Naive thymus-derived CD4-positive, alpha-beta T cell (primary cell): ENCODE measurements around the gene ZNF827. TPM values are rescaled to one million over a fixed set of nuclear protein-coding genes. Genes with fewer than 3 reads are reported as not detected.

Source experiments
- ATAC-seq: fragments of 150-1000 bp; cut with Tn5 transposase; 2 replicates; pipeline ENCODE4 v1.10.0; 2021; ENCODE audit warnings: mild to moderate bottlenecking, moderate library complexity
- CTCF ChIA-PET: fragments of 350-600 bp; sonication (Branson Sonifier 250); formaldehyde crosslinking; loops from one replicate; lab custom pipeline; 2021; ENCODE audit warnings: antibody characterized with exemption; lab: Charles Lee
- POLR2A ChIA-PET: fragments of 350-600 bp; sonication (Branson Sonifier 250); formaldehyde crosslinking; loops from one replicate; lab custom pipeline; 2021; ENCODE audit warnings: antibody characterized with exemption, inconsistent platforms; lab: Charles Lee
- DNase-seq, 9 donors: peaks; one replicate each; pipeline versions ENCODE4 v3.0.0 to v3.0.0-alpha.2; 2020 to 2022; ENCODE audit warnings: mixed read lengths in 1 of 9
- H3K27ac ChIP-seq: one replicate; pipeline ENCODE4 v1.7.0; 2013; ENCODE audit warnings: mild to moderate bottlenecking, low read depth, low read length, moderate library complexity
- H3K27me3 ChIP-seq, 2 donors: one replicate each; pipeline ENCODE4 v1.7.0; 2013; ENCODE audit warnings: low read length in 2 of 2, mild to moderate bottlenecking in 2 of 2, moderate library complexity in 2 of 2; ENCODE audit not compliant: control insufficient read depth in 2 of 2, insufficient read depth in 2 of 2
- H3K36me3 ChIP-seq, 3 experiments: 1 replicate in 2 of 3; 2 replicates in 1 of 3; pipeline ENCODE4 v1.7.0; 2013; ENCODE audit warnings: low read length in 3 of 3, mild to moderate bottlenecking in 3 of 3, moderate library complexity in 1 of 3; ENCODE audit not compliant: insufficient read depth in 3 of 3, control insufficient read depth in 2 of 3
- H3K4me1 ChIP-seq, 2 donors: one replicate each; pipeline ENCODE4 v1.7.0; 2013; ENCODE audit warnings: low read length in 2 of 2, mild to moderate bottlenecking in 2 of 2, moderate library complexity in 1 of 2; ENCODE audit not compliant: control insufficient read depth in 2 of 2, insufficient read depth in 2 of 2
- H3K4me3 ChIP-seq: 2 replicates; pipeline ENCODE4 v1.7.0; 2013; ENCODE audit warnings: mild to moderate bottlenecking, low read length
- H3K9me3 ChIP-seq, 3 experiments: 1 replicate in 2 of 3; 2 replicates in 1 of 3; pipeline ENCODE4 v1.7.0; 2013; ENCODE audit warnings: low read length in 3 of 3; ENCODE audit not compliant: control insufficient read depth in 2 of 3
- H3K27ac Mint-ChIP-seq, 9 donors: one replicate each; pipeline ENCODE4 v1.8.0; 2020 to 2022; ENCODE audit warnings: mixed read lengths in 9 of 9, mild to moderate bottlenecking in 8 of 9, moderate library complexity in 5 of 9, inconsistent platforms in 2 of 9
- H3K27me3 Mint-ChIP-seq, 5 donors: one replicate each; pipeline ENCODE4 v1.8.0; 2021 to 2022; ENCODE audit warnings: mixed read lengths in 5 of 5, mild to moderate bottlenecking in 1 of 5
- H3K36me3 Mint-ChIP-seq, 5 donors: one replicate each; pipeline ENCODE4 v1.8.0; 2020 to 2022; ENCODE audit warnings: mixed read lengths in 5 of 5, mild to moderate bottlenecking in 3 of 5, inconsistent platforms in 1 of 5
- H3K4me1 Mint-ChIP-seq, 7 donors: one replicate each; pipeline ENCODE4 v1.8.0; 2020 to 2022; ENCODE audit warnings: mixed read lengths in 7 of 7, mild to moderate bottlenecking in 3 of 7, inconsistent platforms in 1 of 7
- H3K4me3 Mint-ChIP-seq, 10 donors: one replicate each; pipeline ENCODE4 v1.8.0; 2020 to 2022; ENCODE audit warnings: mild to moderate bottlenecking in 10 of 10, mixed read lengths in 10 of 10, moderate library complexity in 6 of 10, inconsistent platforms in 2 of 10
- H3K9me3 Mint-ChIP-seq, 11 donors: one replicate each; pipeline ENCODE4 v1.8.0; 2020 to 2022; ENCODE audit warnings: mixed read lengths in 11 of 11, mild to moderate bottlenecking in 4 of 11, inconsistent platforms in 1 of 11, moderate library complexity in 1 of 11
- intact Hi-C, 2 donors: fragments of 100-400 bp; cut with micrococcal nuclease; formaldehyde crosslinking; loops; one replicate each; pipeline ENCODE4 v1.15.1; 2023
- polyA plus RNA-seq, 2 donors: library from polyadenylated mRNA; unstranded; fragments of 300-500 nt; fragmentation: Illumina TruSeq; gene quantifications; one replicate each; pipeline ENCODE4 v1.2.3, GENCODE V29; 2021
- total RNA-seq, 6 experiments: library from RNA in 5 of 6; stranded (reverse) in 5 of 6; gene quantifications; 1 replicate in 5 of 6; 2 replicates in 1 of 6; pipeline ENCODE4 v1.2.3 and lab custom pipeline; 2021 to 2026

The ZNF827 gene
- total and polyA plus RNA-seq, 7 experiments from 2014 or later = 2.3 to 32.2 (median 21.7) TPM

DNA sequence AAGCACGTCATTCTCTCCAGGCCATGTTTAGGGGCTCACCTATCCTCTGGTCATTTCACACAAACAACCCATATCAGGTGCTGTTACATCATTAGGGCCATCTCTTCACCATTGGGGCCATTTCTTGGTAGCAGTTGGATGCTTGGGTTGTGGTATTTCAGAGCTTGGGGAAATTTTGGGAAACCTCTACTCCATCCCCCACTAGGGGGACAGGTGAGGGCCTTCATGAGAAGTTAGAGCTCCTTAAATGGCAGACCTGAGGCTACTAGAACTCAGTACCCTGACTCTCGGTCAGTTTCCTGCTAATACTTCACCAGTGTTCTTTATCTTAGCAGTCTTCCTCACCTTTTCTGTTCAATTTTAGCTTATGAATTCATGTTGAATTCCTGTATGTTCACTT, 50.2 kb downstream of the ZNF827 start:
- H3K9me3 ChIP-seq = no peaks in the 10 kb centered on the region
- ChIA-PET CTCF (interaction anchor here (1.0 to 1.9 kb wide), 2 partner anchors 8 to 44 kb away, joined by 3 to 4 read pairs; no protein-coding TSS in a partner anchor), POLR2A (no interaction called here)
- H3K27ac ChIP-seq = no peak overlapping the region
- no peak overlapping the region for H3K27ac Mint-ChIP-seq
- H3K36me3 Mint-ChIP-seq = peaks cover 14 to 66% (median 36%) of the 10 kb centered on the region in 5 donors
- no peak overlapping the region for H3K4me3 ChIP-seq
- DNase-seq (no peak), ATAC-seq (no peak)
- H3K4me3 Mint-ChIP-seq = no peak overlapping the region
- no peaks in the 10 kb centered on the region for H3K27me3 ChIP-seq
- no peaks in the 10 kb centered on the region for H3K27me3 Mint-ChIP-seq
- peaks cover 3 to 13% (median 4%) of the 10 kb centered on the region in 7 donors for H3K4me1 Mint-ChIP-seq
- intact Hi-C loops = no loop called here
- no peaks in the 10 kb centered on the region for H3K9me3 Mint-ChIP-seq
- H3K4me1 ChIP-seq = no peaks in the 10 kb centered on the region
- H3K36me3 ChIP-seq = peaks cover 0 to 16% (median 0%) of the 10 kb centered on the region in 3 experiments

- intact Hi-C loops = loop anchor here in 1 of 2 donors (1.0 kb wide), 1 partner anchor 35 kb away; no protein-coding TSS in a partner anchor
- ATAC-seq (no peak), DNase-seq (no peak)
- H3K36me3 Mint-ChIP-seq = peaks cover 16 to 67% (median 36%) of the 10 kb centered on the region in 5 donors
- H3K27ac Mint-ChIP-seq = no peak overlapping the region
- H3K9me3 Mint-ChIP-seq = no peaks in the 10 kb centered on the region
- no peaks in the 10 kb centered on the region for H3K4me1 ChIP-seq
- POLR2A ChIA-PET = no interaction called here
- CTCF ChIA-PET = interaction anchor here (1.9 kb wide), 1 partner anchor 9 kb away, joined by 4 read pairs; no protein-coding TSS in a partner anchor
- H3K27me3 ChIP-seq = no peaks in the 10 kb centered on the region
- no peak overlapping the region for H3K4me3 Mint-ChIP-seq
- no peaks in the 10 kb centered on the region for H3K27me3 Mint-ChIP-seq
- peaks cover 0 to 16% (median 0%) of the 10 kb centered on the region in 3 experiments for H3K36me3 ChIP-seq
- H3K4me1 Mint-ChIP-seq = peaks cover under 1 to 12% (median 9%) of the 10 kb centered on the region in 7 donors
- no peaks in the 10 kb centered on the region for H3K9me3 ChIP-seq
- H3K27ac ChIP-seq = no peak overlapping the region
- H3K4me3 ChIP-seq = no peak overlapping the region
Observed at GRCh38 chr4:145887241-145887991, 51.2 kb downstream of the ZNF827 start.

DNA sequence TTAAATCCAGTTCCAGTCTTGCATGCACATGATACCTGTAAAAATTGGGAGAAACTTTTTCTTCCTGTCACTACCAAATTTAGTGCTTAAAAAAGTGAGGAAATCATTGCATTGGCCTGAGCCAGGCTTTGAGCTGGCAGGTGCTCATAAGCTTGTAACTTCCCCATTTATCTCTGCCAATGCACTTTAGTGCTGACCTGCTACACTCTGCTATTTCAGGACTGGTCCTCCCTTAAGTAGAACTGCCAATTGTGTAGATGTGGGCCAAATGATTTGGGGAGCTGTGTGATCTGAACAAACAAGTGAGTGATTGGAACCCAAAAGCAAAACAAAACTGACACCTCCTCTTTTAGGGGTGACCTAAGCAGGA, 51.8 kb downstream of the ZNF827 start:
- no peak overlapping the region for H3K27ac Mint-ChIP-seq
- no peak overlapping the region for H3K27ac ChIP-seq
- DNase-seq = no peak

GRCh38 chr4:145885666-145886065, 53.0 kb downstream of the ZNF827 start:
- no peaks in the 10 kb centered on the region for H3K4me1 ChIP-seq
- peaks cover 5 to 22% (median 9%) of the 10 kb centered on the region in 7 donors for H3K4me1 Mint-ChIP-seq

More for the DNA sequence above, 51.8 kb downstream of the ZNF827 start:
- Histone ChIP-seq H3K36me3 (peaks cover 0 to 13% (median 0%) of the 10 kb centered on the region in 3 experiments), H3K9me3 (no peaks in the 10 kb centered on the region), H3K27me3 (no peaks in the 10 kb centered on the region), H3K4me3 (no peak overlapping the region), H3K4me1 (no peaks in the 10 kb centered on the region)
- Mint-ChIP-seq H3K36me3 (peaks cover 14 to 64% (median 33%) of the 10 kb centered on the region in 5 donors), H3K9me3 (no peaks in the 10 kb centered on the region), H3K4me3 (no peak overlapping the region), H3K27me3 (no peaks in the 10 kb centered on the region), H3K4me1 (peaks cover 5 to 18% (median 9%) of the 10 kb centered on the region in 7 donors)
- intact Hi-C loops = loop anchor here in 1 of 2 donors (1.0 kb wide), 1 partner anchor 35 kb away; no protein-coding TSS in a partner anchor
- no peak for ATAC-seq
- CTCF ChIA-PET = no interaction called here
- POLR2A ChIA-PET = no interaction called here

DNA sequence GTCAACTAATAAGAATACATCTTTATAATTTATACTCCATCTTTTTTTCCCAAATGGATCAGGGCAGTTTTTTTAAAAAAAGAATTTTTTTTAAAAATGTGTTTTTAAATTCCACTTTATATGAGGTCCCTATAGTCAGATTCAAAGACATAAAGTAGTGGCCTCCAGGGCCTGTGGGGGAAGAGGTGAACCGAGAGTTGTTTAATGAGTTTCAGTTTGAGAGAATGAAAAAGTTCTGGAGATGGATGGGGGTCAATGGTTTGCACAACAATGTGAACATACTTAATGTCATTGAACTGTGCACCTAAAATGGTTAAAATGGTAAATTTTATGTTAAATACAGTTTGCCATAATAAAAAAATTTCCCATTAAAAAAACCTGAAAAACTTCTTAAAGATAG, 53.8 kb downstream of the ZNF827 start:
- H3K9me3 ChIP-seq = no peaks in the 10 kb centered on the region
- H3K4me3 Mint-ChIP-seq = no peak overlapping the region
- ATAC-seq (no peak), DNase-seq (no peak)
- no peaks in the 10 kb centered on the region for H3K27me3 Mint-ChIP-seq
- ChIA-PET CTCF (no interaction called here), POLR2A (no interaction called here)
- no peak overlapping the region for H3K27ac Mint-ChIP-seq
- no peak overlapping the region for H3K27ac ChIP-seq
- H3K9me3 Mint-ChIP-seq = peaks cover 0 to 2% (median 0%) of the 10 kb centered on the region in 11 donors
- no peak overlapping the region for H3K4me3 ChIP-seq
- H3K4me1 Mint-ChIP-seq = peaks cover 5 to 24% (median 12%) of the 10 kb centered on the region in 7 donors
- no peaks in the 10 kb centered on the region for H3K4me1 ChIP-seq
- H3K36me3 ChIP-seq = peaks cover 0 to 6% (median 0%) of the 10 kb centered on the region in 3 experiments
- peaks cover 14 to 68% (median 26%) of the 10 kb centered on the region in 5 donors for H3K36me3 Mint-ChIP-seq
- H3K27me3 ChIP-seq = no peaks in the 10 kb centered on the region
- intact Hi-C loops = no loop called here

More at GRCh38 chr4:145885666-145886065, 53.0 kb downstream of the ZNF827 start:
- H3K27me3 Mint-ChIP-seq = no peaks in the 10 kb centered on the region
- H3K9me3 Mint-ChIP-seq = no peaks in the 10 kb centered on the region
- ChIA-PET CTCF (no interaction called here), POLR2A (interaction anchor here (0.6 kb wide), 1 partner anchor 80 kb away, joined by 4 read pairs; no protein-coding TSS in a partner anchor)
- H3K27me3 ChIP-seq = no peaks in the 10 kb centered on the region
- DNase-seq (no peak), ATAC-seq (no peak)
- peaks cover 14 to 66% (median 26%) of the 10 kb centered on the region in 5 donors for H3K36me3 Mint-ChIP-seq
- H3K4me3 ChIP-seq = no peak overlapping the region
- no peaks in the 10 kb centered on the region for H3K9me3 ChIP-seq
- H3K27ac ChIP-seq = no peak overlapping the region
- H3K4me3 Mint-ChIP-seq = no peak overlapping the region
- H3K27ac Mint-ChIP-seq = no peak overlapping the region
- intact Hi-C loops = no loop called here
- H3K36me3 ChIP-seq = peaks cover 0 to 6% (median 0%) of the 10 kb centered on the region in 3 experiments

GRCh38 chr4:145883101-145883694, 55.4 kb downstream of the ZNF827 start:
- no peak overlapping the region for H3K4me3 ChIP-seq
- no peaks in the 10 kb centered on the region for H3K4me1 ChIP-seq
- no peaks in the 10 kb centered on the region for H3K9me3 ChIP-seq
- Mint-ChIP-seq H3K27me3 (no peaks in the 10 kb centered on the region), H3K4me3 (no peak overlapping the region), H3K36me3 (peaks cover 16 to 66% (median 26%) of the 10 kb centered on the region in 5 donors), H3K9me3 (peaks cover 0 to 2% (median 0%) of the 10 kb centered on the region in 11 donors), H3K27ac (no peak overlapping the region), H3K4me1 (peaks cover 5 to 24% (median 13%) of the 10 kb centered on the region in 7 donors)
- intact Hi-C loops = no loop called here
- H3K27ac ChIP-seq = no peak overlapping the region
- ATAC-seq = no peak
- ChIA-PET CTCF (no interaction called here), POLR2A (no interaction called here)
- no peak for DNase-seq
- no peaks in the 10 kb centered on the region for H3K27me3 ChIP-seq
- H3K36me3 ChIP-seq = peaks cover 0 to 6% (median 0%) of the 10 kb centered on the region in 3 experiments
